ENCODE results near the gene ESR1. TPM values are rescaled to one million over a fixed set of nuclear protein-coding genes. Genes with fewer than 3 reads are reported as not detected.

Gene ESR1
- total and polyA plus RNA-seq, 12 donors: 0.09 to 1.9 (median 1.2) TPM

- 45 to 57% methylated on average over 1 of the region's 1 CpG for WGBS, 2 donors
- Histone ChIP-seq H3K27ac (no peak overlapping the region), H3K36me3 (no peaks in the 10 kb centered on the region), H3K9me3 (no peaks in the 10 kb centered on the region), H3K27me3 (peaks cover 0 to 14% (median 8%) of the 10 kb centered on the region in 7 donors), H3K4me1 (peaks cover 0 to 14% (median 0%) of the 10 kb centered on the region in 9 donors), H3K4me3 (no peak overlapping the region)
- intact Hi-C loops (cut with DNase I): no loop called here
- DNase-seq (no peak), ATAC-seq (no peak)
- TF ChIP-seq, protein P1, sequence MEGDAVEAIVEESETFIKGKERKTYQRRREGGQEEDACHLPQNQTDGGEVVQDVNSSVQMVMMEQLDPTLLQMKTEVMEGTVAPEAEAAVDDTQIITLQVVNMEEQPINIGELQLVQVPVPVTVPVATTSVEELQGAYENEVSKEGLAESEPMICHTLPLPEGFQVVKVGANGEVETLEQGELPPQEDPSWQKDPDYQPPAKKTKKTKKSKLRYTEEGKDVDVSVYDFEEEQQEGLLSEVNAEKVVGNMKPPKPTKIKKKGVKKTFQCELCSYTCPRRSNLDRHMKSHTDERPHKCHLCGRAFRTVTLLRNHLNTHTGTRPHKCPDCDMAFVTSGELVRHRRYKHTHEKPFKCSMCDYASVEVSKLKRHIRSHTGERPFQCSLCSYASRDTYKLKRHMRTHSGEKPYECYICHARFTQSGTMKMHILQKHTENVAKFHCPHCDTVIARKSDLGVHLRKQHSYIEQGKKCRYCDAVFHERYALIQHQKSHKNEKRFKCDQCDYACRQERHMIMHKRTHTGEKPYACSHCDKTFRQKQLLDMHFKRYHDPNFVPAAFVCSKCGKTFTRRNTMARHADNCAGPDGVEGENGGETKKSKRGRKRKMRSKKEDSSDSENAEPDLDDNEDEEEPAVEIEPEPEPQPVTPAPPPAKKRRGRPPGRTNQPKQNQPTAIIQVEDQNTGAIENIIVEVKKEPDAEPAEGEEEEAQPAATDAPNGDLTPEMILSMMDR (IDR thresholded peaks at IDR 0.05): no peak
Measured at GRCh38 chr6:151814614-151815013, 7.1 kb downstream of the ESR1 start.

GRCh38 chr6:151822252-151823111 lies 15.0 kb downstream of the ESR1 start:
- Histone ChIP-seq H3K27ac (no peak overlapping the region), H3K27me3 (peaks cover 0 to 5% (median 0%) of the 10 kb centered on the region in 7 donors), H3K9me3 (no peaks in the 10 kb centered on the region), H3K36me3 (no peaks in the 10 kb centered on the region), H3K4me1 (no peaks in the 10 kb centered on the region), H3K4me3 (no peak overlapping the region)
- 72 to 75% methylated on average over 7 of the region's 7 CpGs for WGBS, 2 donors
- intact Hi-C loops (cut with DNase I): no loop called here
- TF ChIP-seq, protein P1 (IDR thresholded peaks at IDR 0.05): no peak
- DNase-seq (no peak), ATAC-seq (no peak)

GRCh38 chr6:151826517-151827142 lies 19.1 kb downstream of the ESR1 start:
- Histone ChIP-seq H3K27ac (no peak overlapping the region), H3K27me3 (peaks cover 0 to 4% (median 0%) of the 10 kb centered on the region in 7 donors), H3K4me3 (no peak overlapping the region), H3K4me1 (no peaks in the 10 kb centered on the region), H3K36me3 (no peaks in the 10 kb centered on the region), H3K9me3 (no peaks in the 10 kb centered on the region)
- WGBS, 2 donors: 78 to 80% methylated on average over 4 of the region's 4 CpGs
- intact Hi-C loops (cut with DNase I): no loop called here
- DNase-seq (no peak), ATAC-seq (no peak)
- TF ChIP-seq, protein P1 (IDR thresholded peaks at IDR 0.05): no peak

GRCh38 chr6:151832710-151833109 lies 25.2 kb downstream of the ESR1 start:
- intact Hi-C loops (cut with DNase I): no loop called here
- H3K9me3 ChIP-seq: no peaks in the 10 kb centered on the region
- peaks cover 0 to 11% (median 0%) of the 10 kb centered on the region in 7 donors for H3K27me3 ChIP-seq
- H3K4me3 ChIP-seq: no peak overlapping the region
- TF ChIP-seq, protein P1 (IDR thresholded peaks at IDR 0.05): no peak
- no peaks in the 10 kb centered on the region for H3K4me1 ChIP-seq
- H3K27ac ChIP-seq: no peak overlapping the region
- no peaks in the 10 kb centered on the region for H3K36me3 ChIP-seq
- 73 to 76% methylated on average over 3 of the region's 3 CpGs for WGBS, 2 donors
- ATAC-seq (no peak), DNase-seq (no peak)

Data from heart right ventricle (tissue), 16 donors.